HepG2 (cell line): ENCODE measurements around the gene DHX8. TPM values are rescaled to one million over a fixed set of nuclear protein-coding genes. Genes with fewer than 3 reads are reported as not detected.
A peak's percentile ranks its signal among the peaks of the same experiment; 100 is the strongest.

Experiments used
- ESRRA ChIP-seq: sonication (generic); formaldehyde crosslinking; IDR thresholded peaks from 2 replicates; pipeline ENCODE4 v1.5.1; 2020; ENCODE audit warnings: mild to moderate bottlenecking, low read depth, missing genetic modification reagents
- GABPA ChIP-seq, 2 experiments: IDR thresholded peaks; 2 replicates each; pipeline ENCODE4 v1.6.1; 2011 to 2016; ENCODE audit warnings: low read depth in 2 of 2, low read length in 1 of 2, missing biosample characterization in 1 of 2, missing genetic modification characterization in 1 of 2
- HNF4G ChIP-seq, 2 experiments: sonication (generic) in 1 of 2; formaldehyde crosslinking in 1 of 2; IDR thresholded peaks; 2 replicates each; pipeline versions ENCODE4 v1.4.0 to v1.6.1; 2011 to 2020; ENCODE audit warnings: borderline replicate concordance in 2 of 2, low read depth in 2 of 2, mild to moderate bottlenecking in 2 of 2, low read length in 1 of 2, missing genetic modification reagents in 1 of 2, moderate library complexity in 1 of 2
- IRF2 ChIP-seq: IDR thresholded peaks from 2 replicates; pipeline ENCODE4 v1.6.1; 2018; ENCODE audit warnings: missing genetic modification reagents, missing compliant biosample characterization
- KLF16 ChIP-seq, 2 experiments: sonication (generic) in 1 of 2; formaldehyde crosslinking in 1 of 2; IDR thresholded peaks; 2 replicates each; pipeline versions ENCODE4 v1.6.1 to v1.8.0; 2016 to 2023; ENCODE audit warnings: missing genetic modification reagents in 2 of 2, missing compliant biosample characterization in 1 of 2
- MIXL1 ChIP-seq: IDR thresholded peaks from 2 replicates; pipeline ENCODE4 v1.6.1; 2016
- NR2F1 ChIP-seq, 2 experiments: fragments of 450-650 bp in 1 of 2; formaldehyde crosslinking in 1 of 2; IDR thresholded peaks; 2 replicates each; pipeline versions ENCODE4 v1.5.0 to v1.6.1; 2016 to 2020; ENCODE audit warnings: mild to moderate bottlenecking in 1 of 2, missing compliant biosample characterization in 1 of 2, missing genetic modification reagents in 1 of 2, moderate library complexity in 1 of 2
- POGZ ChIP-seq: sonication (generic); formaldehyde crosslinking; IDR thresholded peaks from 2 replicates; pipeline ENCODE4 v1.4.0; 2020; ENCODE audit warnings: mild to moderate bottlenecking, missing genetic modification reagents
- SAFB2 ChIP-seq: sonication (generic); formaldehyde crosslinking; IDR thresholded peaks from 2 replicates; pipeline ENCODE4 v1.5.1; 2020; ENCODE audit warnings: missing genetic modification reagents, low read depth, mild to moderate bottlenecking, borderline replicate concordance
- TEAD3 ChIP-seq: optimal IDR thresholded peaks from 2 replicates; pipeline ENCODE3; 2016; ENCODE audit warnings: borderline replicate concordance
- TOPORS ChIP-seq: sonication (generic); formaldehyde crosslinking; IDR thresholded peaks from 2 replicates; pipeline ENCODE4 v1.8.0; 2023; ENCODE audit warnings: mild to moderate bottlenecking, missing genetic modification reagents
- ZMYM3 ChIP-seq: sonication (generic); formaldehyde crosslinking; IDR thresholded peaks from 2 replicates; pipeline ENCODE4 v1.5.1; 2020; ENCODE audit warnings: mild to moderate bottlenecking, missing genetic modification reagents
- ZSCAN29 ChIP-seq: sonication (generic); formaldehyde crosslinking; conservative IDR thresholded peaks from 2 replicates; pipeline ENCODE4 v1.4.0; 2020; ENCODE audit warnings: mild to moderate bottlenecking, missing genetic modification reagents
- ZSCAN31 ChIP-seq: sonication (generic); formaldehyde crosslinking; IDR thresholded peaks from 2 replicates; pipeline ENCODE4 v1.5.0; 2020; ENCODE audit warnings: low read depth, mild to moderate bottlenecking, missing genetic modification reagents
- polyA plus RNA-seq, 8 experiments: library from polyadenylated mRNA; depleted of rRNA in 3 of 8; stranded (reverse) in 7 of 8; unstranded in 1 of 8; fragments of >200 nt; fragmentation: Illumina TruSeq in 4 of 8; extraction: Trizol in 4 of 8; gene quantifications; 2 replicates each; pipeline versions ENCODE4 v1.2.1 to v1.2.3, GENCODE V29; 2011 to 2016; ENCODE audit warnings: low read depth in 4 of 8, missing spikeins in 1 of 8, mixed read lengths in 1 of 8; ENCODE audit not compliant: insufficient read depth in 1 of 8
- total RNA-seq, 5 experiments: library from RNA; depleted of rRNA; stranded (reverse); fragments of >200 nt; fragmentation: Illumina TruSeq; extraction: Trizol; gene quantifications; 2 replicates each; pipeline ENCODE4 v1.2.3, GENCODE V29; 2016; ENCODE audit warnings: low read depth in 1 of 5
- TF ChIP-seq, protein P1 (sequence below): IDR thresholded peaks from 2 replicates; pipeline ENCODE4 v1.6.1; 2012; ENCODE audit warnings: low read depth, low read length, improper control_type of control experiment
- TF ChIP-seq, protein P2 (sequence below): sonication (generic); formaldehyde crosslinking; IDR thresholded peaks from 2 replicates; pipeline ENCODE4 v1.4.0; 2020; ENCODE audit warnings: missing genetic modification reagents
- TF ChIP-seq, protein P3 (sequence below): IDR thresholded peaks from 2 replicates; pipeline ENCODE4 v1.4.0; 2020; ENCODE audit warnings: mild to moderate bottlenecking, missing genetic modification reagents
- TF ChIP-seq, protein P4 (sequence below): sonication (generic); IDR thresholded peaks from 2 replicates; pipeline ENCODE4 v1.6.1; 2016; ENCODE audit warnings: low read depth, borderline replicate concordance
- TF ChIP-seq, protein P5 (sequence below): IDR thresholded peaks from 2 replicates; pipeline ENCODE4 v1.6.1; 2016; ENCODE audit warnings: mild to moderate bottlenecking

Gene DHX8
- total and polyA plus RNA-seq, 2 of the 13 experiments (the other 11 are each of a cell fraction or from before 2014, with no cell fraction given), result 24.8 to 48.9 TPM

DNA sequence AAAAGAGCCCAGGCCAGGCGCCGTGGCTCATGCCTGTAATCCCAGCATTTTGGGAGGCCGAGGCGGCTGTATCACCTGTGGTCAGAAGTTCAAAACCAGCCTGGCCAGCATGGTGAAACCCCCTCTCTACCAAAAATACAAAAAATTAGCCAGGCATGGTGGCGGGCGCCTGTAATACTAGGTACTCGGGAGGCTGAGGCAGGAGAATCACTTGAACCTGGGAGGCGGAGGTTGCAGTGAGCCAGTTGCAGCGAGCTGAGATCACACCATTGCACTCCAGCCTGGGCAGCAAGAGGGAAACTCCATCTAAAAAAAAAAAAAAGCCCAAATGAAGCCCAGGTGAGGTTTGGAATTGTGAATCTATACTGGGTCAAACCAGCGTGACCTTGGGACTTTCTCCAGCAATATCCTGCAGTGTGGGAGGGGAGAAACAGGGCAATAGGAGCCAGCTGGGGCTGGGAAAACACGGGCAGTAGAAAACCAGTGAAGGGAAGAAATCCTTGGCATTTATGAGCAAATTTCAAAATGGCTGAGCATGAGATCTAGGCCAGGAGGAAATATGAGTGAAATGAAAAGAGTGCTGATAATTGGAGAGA, 8.2 kb upstream of the DHX8 start (continued):
- TF ChIP-seq KLF16 (CRISPR knock-in tag; IDR thresholded peaks at IDR 0.05), result 0 out of 4 replicates have a peak, but pooled peaks of 1 of the 2 experiments have one; percentile 33
- TF ChIP-seq, protein P1, sequence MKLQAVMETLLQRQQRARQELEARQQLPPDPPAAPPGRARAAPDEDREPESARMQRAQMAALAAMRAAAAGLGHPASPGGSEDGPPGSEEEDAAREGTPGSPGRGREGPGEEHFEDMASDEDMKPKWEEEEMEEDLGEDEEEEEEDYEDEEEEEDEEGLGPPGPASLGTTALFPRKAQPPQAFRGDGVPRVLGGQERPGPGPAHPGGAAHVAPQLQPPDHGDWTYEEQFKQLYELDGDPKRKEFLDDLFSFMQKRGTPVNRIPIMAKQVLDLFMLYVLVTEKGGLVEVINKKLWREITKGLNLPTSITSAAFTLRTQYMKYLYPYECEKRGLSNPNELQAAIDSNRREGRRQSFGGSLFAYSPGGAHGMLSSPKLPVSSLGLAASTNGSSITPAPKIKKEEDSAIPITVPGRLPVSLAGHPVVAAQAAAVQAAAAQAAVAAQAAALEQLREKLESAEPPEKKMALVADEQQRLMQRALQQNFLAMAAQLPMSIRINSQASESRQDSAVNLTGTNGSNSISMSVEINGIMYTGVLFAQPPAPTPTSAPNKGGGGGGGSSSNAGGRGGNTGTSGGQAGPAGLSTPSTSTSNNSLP, result no peak
- TF ChIP-seq NR2F1 (CRISPR knock-in tag; IDR thresholded peaks at IDR 0.05), result peak in 1 of 2 experiments; percentile 34; a peak in 1 of 4 replicates
- TF ChIP-seq IRF2, result no peak
- peak; percentile 73 for TF ChIP-seq TEAD3 (CRISPR knock-in tag)
- TF ChIP-seq, protein P2, sequence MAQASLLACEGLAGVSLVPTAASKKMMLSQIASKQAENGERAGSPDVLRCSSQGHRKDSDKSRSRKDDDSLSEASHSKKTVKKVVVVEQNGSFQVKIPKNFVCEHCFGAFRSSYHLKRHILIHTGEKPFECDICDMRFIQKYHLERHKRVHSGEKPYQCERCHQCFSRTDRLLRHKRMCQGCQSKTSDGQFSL (CRISPR knock-in tag), result no peak
- TF ChIP-seq, protein P3, sequence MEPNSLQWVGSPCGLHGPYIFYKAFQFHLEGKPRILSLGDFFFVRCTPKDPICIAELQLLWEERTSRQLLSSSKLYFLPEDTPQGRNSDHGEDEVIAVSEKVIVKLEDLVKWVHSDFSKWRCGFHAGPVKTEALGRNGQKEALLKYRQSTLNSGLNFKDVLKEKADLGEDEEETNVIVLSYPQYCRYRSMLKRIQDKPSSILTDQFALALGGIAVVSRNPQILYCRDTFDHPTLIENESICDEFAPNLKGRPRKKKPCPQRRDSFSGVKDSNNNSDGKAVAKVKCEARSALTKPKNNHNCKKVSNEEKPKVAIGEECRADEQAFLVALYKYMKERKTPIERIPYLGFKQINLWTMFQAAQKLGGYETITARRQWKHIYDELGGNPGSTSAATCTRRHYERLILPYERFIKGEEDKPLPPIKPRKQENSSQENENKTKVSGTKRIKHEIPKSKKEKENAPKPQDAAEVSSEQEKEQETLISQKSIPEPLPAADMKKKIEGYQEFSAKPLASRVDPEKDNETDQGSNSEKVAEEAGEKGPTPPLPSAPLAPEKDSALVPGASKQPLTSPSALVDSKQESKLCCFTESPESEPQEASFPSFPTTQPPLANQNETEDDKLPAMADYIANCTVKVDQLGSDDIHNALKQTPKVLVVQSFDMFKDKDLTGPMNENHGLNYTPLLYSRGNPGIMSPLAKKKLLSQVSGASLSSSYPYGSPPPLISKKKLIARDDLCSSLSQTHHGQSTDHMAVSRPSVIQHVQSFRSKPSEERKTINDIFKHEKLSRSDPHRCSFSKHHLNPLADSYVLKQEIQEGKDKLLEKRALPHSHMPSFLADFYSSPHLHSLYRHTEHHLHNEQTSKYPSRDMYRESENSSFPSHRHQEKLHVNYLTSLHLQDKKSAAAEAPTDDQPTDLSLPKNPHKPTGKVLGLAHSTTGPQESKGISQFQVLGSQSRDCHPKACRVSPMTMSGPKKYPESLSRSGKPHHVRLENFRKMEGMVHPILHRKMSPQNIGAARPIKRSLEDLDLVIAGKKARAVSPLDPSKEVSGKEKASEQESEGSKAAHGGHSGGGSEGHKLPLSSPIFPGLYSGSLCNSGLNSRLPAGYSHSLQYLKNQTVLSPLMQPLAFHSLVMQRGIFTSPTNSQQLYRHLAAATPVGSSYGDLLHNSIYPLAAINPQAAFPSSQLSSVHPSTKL, result peak; percentile 64
- TF ChIP-seq, protein P4, sequence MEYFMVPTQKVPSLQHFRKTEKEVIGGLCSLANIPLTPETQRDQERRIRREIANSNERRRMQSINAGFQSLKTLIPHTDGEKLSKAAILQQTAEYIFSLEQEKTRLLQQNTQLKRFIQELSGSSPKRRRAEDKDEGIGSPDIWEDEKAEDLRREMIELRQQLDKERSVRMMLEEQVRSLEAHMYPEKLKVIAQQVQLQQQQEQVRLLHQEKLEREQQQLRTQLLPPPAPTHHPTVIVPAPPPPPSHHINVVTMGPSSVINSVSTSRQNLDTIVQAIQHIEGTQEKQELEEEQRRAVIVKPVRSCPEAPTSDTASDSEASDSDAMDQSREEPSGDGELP, result peak; percentile 89
- TF ChIP-seq SAFB2, result no peak
- TF ChIP-seq ZSCAN31, result no peak
- TF ChIP-seq ESRRA (CRISPR knock-in tag), result peak; percentile 73; the same call in 1 of the 2 replicates
- TF ChIP-seq TOPORS (CRISPR knock-in tag), result no peak
- TF ChIP-seq, protein P5, sequence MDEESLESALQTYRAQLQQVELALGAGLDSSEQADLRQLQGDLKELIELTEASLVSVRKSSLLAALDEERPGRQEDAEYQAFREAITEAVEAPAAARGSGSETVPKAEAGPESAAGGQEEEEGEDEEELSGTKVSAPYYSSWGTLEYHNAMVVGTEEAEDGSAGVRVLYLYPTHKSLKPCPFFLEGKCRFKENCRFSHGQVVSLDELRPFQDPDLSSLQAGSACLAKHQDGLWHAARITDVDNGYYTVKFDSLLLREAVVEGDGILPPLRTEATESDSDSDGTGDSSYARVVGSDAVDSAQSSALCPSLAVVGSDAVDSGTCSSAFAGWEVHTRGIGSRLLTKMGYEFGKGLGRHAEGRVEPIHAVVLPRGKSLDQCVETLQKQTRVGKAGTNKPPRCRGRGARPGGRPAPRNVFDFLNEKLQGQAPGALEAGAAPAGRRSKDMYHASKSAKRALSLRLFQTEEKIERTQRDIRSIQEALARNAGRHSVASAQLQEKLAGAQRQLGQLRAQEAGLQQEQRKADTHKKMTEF, result 0 out of 2 replicates have a peak, but pooled peaks have one; percentile 27
- TF ChIP-seq ZMYM3 (CRISPR knock-in tag), result peak; percentile 73
- peak; percentile 55; the same call in 1 of the 2 replicates for TF ChIP-seq HNF4G (IDR thresholded peaks at IDR 0.05; ENCODE audit: borderline replicate concordance, low read depth, low read length)
- no peak for TF ChIP-seq HNF4G (CRISPR knock-in tag; IDR thresholded peaks at IDR 0.05; ENCODE audit: borderline replicate concordance, low read depth)
- 0 out of 2 replicates have a peak, but pooled peaks have one; percentile 44 for TF ChIP-seq MIXL1 (CRISPR knock-in tag)
- no peak for TF ChIP-seq GABPA (IDR thresholded peaks at IDR 0.05; ENCODE audit: low read depth, low read length)
- 0 out of 2 replicates have a peak, but pooled peaks have one; percentile 14 for TF ChIP-seq GABPA (CRISPR knock-in tag; IDR thresholded peaks at IDR 0.05; ENCODE audit: low read depth)
- 0 out of 2 replicates have a peak, but pooled peaks have one; percentile 47 for TF ChIP-seq POGZ
- TF ChIP-seq ZSCAN29, result 0 out of 2 replicates have a peak, but pooled peaks have one; percentile 21
